Tongue (tissue), 2 donors: ENCODE results near the gene LTBP2. TPM values are rescaled to one million over a fixed set of nuclear protein-coding genes. Genes with fewer than 3 reads are reported as not detected.

ENCODE experiments used
- DNase-seq: peaks from one replicate; pipeline ENCODE4 v3.0.0-alpha.2; 2015
- total RNA-seq: library from RNA; depleted of rRNA; stranded (reverse); fragments of >200 nt; gene quantifications from one replicate; pipeline ENCODE4 v1.2.3, GENCODE V29; 2014

The LTBP2 gene
- total RNA-seq, 1 donor from 2014 or later = 29.1 TPM

DNA sequence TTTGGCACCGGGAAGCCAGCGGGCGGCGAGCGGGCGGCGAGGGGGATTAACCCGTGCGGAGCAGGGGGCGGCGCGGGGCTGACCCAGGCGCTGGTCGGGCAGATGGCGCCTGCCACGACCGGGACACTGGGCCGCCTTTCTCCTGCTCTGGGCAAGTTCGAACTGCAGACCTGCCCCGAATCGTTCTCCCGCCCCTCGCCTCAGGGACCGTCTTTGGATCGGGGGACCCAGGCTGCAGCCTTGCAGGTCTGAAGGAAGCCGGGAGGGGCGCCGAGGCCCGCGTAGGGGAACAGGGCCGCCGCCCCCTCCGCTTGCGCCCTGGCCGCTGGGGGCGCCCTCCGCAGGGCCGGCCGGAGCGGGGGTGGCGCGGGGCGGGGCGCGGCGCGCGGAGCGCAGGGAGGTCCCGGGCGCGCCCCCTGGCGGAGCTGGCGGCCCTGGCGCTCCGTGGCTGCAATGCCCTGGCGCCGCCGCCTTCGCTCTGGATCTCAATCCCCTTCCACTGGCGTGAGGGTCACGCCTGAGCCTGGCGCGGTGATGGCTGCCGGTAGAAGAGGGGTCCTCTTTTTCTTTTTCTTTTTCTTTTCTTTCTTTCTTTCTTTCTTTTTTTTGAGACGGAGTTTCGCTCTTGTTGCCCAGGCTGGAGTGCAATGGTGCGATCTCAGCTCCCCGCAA lies 449 bp upstream of the LTBP2 start:
- peak; percentile 89 for DNase-seq

DNA sequence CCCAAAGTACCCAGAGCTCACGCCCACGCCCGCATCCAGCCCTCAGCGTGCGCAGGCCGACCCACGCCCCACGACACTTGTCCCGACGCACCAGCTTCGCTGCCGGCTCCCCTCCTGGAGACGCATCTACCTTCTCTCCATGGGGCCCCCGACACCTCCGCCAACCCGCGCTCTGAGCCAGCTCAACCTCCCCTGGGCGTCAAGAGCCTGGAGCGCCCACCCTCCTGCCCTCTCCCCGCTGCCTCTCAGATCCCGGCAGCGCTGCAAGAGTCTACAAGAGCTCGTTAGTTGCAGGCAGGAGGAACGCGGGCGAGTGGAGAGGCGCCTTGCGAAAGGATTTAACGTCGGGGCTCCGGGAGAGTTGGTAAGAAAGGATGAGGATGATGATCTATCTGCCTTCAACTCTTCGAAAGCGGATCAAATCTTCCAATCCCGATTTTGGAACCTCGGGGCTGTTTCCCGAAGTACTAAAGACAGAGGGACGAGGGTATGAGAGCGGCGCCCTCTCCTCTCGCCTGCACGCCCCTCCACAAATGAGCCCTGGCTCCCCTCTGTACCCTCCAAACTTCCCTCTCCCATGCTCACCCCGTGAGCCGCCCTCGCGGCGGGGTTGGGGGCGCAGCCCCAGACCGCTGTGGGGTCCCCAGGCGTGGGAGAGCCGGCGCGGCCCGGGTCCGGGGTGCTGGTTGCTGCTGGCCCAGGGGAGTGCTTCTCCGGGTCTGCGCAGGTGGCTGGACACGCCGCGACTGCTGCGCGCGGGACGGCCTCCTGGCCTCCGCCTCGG lies 979 bp downstream of the LTBP2 start:
- peak; percentile 32 for DNase-seq

DNA sequence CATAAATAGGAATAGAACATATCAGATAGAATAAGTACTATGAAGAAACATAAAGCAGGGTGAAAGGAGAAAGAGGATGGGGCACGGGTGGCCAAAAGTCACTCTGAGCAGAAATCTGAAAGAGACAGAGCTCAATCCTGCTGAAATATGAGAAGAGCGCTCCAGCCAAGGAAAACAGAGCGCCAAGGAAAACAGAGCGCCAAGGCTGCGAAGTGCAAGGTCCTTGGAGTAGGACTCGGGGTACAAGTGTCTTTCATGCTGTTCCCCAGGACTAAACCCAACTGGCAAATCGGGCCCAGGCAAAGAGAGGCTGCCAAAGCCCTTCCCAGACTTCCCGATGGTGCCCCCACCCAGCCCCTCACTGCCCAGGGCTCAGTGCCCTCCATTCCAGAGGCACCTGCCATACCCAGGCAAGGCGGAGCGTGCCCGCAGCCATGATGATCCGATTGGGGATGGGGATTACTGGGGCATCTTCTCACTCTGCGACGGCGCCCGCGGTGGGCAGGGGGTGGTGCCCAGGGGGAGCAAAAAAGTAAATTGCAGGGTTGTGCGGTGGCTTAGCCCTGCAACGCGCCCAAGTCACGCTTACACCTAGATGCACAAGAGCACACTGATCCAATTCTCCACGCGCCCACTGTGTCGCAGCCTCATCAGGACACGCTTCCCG lies 1.7 kb downstream of the LTBP2 start:
- no peak for DNase-seq

DNA sequence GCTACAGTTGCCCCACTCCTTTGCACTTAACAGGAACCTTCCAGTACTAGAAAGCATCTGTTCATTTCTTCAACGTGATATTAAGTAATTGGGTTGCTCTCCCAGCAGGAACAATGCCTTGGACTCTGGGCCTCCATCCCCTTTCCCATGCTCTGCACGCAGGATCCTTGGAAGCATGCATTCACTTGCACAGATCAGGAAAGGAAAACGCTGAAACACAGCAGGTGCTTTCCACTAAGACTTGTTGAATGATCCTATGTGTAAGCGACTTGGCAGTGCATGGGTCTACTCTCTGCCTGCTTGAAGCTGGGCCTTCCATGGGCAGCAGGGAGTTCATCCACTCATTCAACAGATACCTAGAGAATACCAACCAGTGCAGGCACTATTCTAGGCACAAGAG lies 2.3 kb downstream of the LTBP2 start:
- peak; percentile 86 for DNase-seq

DNA sequence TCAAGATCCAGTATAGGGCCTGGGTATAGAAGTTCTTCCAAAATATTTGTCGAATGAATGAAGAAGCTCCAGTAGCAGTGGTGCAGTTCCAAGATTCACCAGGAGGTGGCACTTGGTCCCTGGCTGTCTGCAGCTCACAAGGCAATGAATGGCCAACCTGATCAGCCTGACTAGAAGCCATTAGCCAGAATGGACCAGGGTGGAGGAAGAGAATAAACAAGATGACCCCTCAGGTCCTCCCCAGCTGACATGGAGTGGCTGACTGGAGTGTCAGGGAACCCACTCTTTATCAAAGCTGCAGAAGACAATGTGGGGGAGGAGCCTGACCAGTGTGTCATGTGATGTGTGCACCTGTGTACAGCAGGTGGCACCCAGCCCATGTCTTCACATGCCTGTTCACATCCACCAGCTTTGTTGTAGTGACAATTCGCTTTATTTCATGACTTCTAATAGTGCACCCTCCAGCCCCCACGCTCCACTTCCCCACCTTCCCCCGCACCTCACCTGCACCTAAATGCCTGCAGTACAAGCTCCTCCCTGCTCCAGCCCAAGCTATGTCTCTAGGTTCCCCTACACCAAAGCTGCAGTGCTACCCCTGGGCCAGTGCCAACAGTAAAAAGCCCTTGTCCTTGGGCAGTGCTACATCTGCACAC lies 3.0 kb downstream of the LTBP2 start:
- DNase-seq = peak; percentile 92

DNA sequence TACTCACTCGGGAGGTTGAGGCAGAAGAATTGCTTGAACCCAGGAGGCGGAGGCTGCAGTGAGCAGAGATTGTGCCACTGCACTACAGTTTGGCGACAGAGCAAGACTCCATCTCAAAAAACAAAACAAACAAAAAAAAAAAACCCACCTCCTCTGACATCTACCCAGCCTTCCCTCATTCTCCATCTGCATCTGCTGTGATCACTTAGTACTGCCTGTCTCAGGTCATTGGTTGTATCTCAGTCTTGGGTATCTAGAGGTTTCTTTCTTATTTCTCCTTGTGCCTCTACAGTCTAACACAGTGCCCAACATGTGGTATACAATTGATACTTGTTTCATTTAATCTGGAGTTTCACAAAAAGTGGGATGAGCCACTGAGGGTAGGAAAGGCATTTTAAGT lies 5.3 kb downstream of the LTBP2 start:
- no peak for DNase-seq

DNA sequence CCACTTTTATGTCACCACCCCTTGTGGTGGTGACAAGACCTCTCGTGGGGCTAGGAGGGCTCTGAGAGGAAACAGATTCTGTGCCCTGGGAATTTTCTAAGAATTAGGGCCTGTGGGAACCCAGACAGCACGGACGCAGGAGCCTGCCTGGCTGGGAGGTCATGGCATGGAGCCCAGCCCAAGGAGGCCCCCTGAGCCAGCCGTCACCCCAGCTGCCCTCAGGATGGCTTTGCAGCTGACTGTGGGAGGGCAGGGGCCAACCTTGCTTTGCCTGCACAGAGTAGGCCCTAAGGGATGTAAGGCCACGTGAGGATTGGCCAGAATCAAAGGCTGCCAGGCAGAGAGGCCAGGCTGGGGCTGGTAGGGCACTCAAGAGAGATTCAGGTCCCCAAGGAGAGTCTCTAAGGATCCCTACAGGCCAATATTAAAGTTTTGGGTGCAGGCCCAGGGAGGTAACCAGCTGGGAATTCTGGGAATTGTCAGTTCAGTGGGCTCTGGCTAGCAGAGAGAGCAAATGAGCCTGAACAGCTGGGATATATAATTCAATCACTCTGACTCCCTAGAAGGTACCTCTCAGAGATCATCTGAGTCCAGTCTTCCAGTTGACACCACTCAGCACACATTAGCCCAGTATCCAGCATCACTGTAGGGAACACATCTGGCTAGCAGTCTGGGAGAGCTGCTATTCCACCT lies 6.4 kb downstream of the LTBP2 start:
- no peak for DNase-seq

DNA sequence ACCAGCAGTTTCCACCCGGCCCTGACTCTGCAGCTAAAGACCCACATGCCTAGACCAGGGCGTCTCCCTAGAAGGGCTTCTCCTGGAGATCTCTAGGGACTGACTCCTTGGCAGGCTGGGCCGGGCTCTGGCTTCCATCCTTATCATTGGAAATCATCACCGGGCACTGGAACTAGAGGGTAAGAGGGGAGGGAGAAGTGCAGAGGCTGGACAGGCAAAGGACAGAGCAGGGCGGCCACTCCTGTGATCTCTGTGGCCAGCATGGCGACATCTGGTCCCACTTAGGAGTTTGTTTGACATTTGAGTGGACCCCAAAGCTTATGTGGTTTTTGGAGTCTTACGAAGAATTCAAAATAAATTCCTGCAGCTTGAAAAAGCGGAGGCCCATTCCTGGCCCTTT lies 7.1 kb downstream of the LTBP2 start:
- no peak for DNase-seq

DNA sequence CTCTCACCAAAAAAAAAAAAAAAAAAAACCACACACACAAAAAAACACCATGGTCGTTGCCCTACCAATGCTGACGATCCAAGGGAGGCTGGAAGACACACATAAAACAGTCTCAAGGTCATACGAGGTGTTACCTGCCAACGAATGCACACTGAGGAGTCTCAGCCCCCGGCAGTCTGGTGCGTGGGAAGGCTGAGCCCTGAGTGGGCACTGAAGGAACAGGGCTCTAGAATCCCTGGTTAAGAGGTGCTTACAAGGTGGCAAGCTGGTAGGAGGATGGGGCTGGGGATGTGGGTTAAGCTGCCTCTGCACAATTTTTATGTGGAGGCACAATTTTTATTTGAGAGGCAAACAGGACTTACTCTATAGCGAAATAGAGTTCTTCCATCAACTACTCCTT lies 7.9 kb downstream of the LTBP2 start:
- no peak for DNase-seq

DNA sequence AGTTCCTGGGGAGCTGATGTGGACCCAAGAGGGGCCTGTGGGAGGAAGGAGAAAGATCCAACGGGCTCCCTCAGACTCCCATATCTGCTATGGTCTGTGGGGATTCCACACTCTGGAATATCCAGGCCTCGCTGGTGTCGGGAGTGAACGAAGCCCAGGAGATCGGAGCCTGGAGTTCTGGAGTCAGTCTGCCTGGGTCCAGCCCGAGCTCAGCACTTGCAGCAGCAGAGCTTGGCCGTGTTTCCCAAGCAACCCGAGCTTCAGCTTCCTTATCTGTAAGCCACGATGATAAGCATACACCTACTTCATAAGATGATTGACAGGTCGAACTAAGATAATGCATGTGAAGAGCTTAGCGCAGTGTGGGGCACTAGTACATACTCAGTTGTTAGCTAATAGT lies 10.1 kb downstream of the LTBP2 start:
- no peak for DNase-seq

DNA sequence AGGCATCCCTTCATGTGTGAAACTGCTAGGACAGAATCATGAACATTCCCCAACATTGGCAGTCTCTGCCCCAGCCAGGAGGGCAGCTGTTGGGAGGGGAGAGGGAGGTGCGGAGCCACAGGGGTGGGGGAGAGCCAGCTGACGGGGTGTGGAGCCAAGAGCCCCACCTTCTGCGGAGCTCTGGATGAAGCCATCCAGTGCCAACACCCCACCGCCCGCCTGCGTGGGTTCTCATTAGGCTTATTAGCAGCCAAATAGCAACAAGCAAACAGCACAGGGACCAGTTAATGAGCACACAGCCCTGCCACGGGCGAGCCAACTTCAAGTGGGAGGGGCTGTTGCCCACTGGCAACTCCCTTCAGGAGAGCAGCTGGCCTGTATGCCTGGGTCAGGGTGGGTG lies 12.1 kb downstream of the LTBP2 start:
- DNase-seq = peak; percentile 93

DNA sequence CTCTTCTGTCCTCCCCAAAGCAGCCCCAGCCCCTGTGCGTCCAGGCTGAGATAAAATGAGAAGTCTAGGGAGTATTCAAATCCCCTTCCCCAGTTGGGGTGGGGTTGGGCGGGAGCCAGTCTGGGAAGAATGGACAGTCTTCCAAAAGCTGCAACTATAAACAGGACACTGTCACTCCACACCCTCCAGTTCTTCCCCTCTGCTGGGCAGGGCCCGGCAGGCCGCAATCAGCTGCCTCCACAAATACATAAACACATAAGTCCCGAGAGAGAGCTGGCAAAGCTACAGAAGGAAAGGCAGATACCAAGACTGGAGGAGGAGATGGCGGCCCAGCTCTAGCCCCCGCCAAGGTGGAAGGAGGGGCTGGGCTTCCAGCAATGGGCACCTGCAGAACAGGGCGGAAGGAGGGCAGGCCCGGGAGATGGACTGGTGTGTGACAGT lies 12.7 kb downstream of the LTBP2 start:
- peak; percentile 93 for DNase-seq

DNA sequence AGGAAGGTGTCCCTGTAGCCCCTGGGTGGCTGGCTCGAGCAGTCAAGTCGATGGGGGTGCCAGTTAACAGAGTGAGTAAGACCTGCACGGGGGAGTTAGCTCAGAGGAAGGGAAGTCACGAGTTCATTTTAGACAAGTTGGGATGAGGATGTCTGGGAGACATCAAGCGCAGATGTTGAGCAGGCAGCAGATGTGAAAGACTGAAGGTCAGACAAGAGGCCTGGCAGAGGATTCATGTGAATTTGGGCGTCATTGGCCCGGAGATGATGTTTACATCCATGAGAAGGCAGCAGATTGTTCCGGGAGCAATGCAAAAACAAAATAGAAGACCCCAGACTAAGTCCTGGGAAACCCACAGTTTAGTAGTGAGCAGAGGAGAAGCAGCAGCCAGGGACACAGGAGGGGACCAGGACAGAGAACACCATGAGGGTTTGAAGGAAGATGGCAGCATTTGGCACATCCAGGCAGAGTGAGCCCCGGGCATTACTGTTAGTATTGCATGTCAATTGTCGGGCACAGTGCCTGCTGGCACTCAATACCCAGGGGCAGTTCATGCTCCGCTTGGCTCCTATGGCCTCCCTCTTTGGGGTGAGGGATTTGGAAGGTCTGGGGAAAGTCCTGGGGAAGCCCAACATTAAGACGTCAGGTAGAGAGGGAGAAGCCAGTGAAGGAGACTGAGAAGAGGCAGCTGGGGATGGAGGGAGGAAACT lies 15.1 kb downstream of the LTBP2 start:
- DNase-seq = peak; percentile 89

DNA sequence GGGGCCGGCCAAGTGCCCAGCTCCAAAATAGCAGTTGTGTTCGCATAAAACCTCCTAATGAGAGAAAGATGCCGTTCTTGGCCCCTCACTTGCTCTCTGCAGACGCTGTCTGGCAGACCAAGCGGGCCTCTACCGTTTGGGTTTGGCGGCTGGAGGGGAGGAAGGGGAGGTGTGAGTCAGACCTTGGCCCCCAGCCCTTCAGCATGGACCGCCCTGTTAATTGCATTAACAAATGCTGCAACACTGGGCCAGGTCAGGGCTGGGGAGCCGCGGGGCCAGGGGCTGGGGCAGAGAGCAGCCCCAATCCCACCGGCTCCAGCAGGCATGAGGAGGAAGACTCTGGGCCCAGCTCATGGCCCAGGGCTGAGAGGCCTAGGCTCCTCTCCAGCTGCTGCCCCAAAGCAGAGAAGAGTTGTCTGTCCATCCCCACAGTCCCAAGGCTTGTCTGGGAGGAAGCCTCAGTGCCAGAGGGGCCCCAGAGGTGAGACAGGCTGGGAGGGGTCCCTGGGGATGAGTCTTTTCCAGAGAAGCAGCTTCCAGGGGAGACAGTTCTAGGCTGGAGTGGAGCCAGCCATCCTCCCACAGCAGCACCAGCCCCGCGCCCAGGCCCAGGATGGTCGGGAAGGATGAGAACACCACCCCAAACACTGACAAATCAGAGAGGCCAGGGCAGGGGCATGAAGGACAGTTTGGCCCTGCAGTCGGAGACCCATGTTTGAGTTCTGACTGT lies 16.9 kb downstream of the LTBP2 start:
- DNase-seq = peak; percentile 93

DNA sequence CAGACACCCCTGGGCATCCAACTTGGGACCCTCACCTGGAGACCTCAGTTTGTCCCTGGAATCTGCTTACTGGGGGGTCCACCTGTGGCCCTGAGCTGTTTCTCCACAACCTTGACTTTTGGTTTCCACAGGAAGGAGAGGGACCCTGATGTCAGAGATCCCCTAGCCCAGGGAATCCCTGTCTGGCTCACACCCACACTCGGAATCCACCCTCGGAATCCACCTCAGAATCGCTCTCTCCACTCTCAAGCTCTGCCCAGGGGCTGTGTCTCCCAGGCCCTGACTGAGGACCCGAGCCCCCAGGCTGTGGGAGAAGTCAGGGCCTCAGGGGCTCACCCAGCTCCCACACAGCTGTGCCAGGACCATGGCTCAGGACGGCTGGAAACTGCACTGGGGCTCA lies 17.4 kb downstream of the LTBP2 start:
- DNase-seq = no peak

DNA sequence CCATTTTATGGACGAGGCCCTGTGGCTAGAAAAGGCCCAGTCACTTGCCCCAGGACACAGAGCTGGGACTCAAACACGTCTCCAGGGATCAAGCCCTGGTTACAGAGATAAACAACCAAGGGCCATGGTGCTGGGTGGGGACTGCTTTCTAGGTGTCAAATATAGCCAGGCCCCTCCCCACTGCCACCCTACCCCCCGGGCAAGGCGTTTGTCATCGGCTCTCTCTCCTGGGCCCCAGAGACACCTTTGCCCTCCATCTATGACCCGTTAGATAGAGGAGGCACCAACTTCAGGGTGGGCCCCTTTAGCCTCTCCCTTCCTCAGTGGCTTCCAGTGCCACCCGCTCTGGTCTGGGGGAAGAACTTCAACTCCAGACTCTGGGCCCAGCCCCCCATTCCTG lies 18.0 kb downstream of the LTBP2 start:
- DNase-seq = no peak

DNA sequence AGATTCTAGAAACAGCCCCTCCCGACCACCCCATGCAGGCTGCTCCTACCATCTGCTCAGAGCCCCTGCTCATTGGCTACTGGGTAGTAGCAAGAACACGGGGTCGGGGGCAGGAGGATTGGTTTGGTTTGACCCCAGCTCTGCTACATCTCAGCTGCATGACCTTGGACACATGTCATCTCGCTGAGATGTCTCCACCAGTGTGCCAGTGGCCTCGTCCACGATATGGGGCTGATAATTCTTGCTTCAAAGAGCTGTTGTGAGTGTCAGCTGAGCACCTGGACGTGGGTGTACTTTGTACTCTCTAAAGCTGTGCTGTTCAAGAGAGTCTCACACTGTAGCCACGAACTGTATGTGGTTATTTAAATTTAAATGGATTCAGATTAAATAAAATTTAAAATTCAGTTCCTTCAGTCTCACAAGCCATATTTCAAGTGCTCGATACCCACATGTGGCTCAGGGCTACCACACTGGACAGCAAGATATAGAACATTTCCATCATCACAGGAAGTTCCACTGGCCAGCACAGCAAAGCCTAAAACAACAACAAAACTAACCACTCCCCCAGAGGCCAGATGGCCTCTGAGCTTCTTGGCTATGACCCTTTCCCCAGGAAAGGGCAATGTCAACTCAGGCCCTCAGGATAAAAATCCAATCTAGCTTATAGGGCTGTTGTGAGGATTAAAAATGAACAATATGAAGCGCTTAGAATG lies 18.6 kb downstream of the LTBP2 start:
- DNase-seq = no peak

DNA sequence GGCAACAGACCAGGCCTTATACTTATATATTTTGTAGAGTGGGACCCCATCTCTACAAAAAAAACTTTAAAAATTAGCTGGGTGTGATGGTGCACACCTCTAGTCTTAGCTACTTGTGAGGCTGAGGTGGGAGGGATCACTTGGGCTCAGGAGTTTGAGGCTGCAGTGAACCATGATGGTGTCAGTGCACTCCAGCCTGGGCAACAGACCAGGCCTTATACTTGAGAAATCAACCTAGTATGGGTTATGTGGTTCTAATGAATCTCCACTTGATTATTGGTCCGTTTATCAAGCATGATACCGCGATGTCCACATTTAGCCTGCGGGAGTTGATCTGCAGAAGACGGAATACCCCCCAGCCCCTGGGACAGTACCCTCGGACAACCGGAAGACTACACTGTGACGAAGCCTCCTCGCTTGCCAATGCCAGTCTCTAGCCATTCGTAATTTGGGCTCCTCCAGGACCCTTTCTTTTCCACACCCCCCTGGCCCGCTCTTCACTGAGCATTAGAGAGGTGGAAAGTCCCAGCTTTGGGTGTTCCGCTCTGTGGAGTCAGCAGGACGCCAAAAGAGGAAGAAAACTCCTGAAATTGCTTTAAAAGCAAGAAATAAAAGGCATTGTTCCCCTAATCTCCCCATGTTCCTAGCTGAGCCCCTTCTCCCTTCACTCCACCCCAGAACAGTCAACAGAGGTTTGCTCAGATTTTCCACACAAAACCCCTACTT lies 19.4 kb downstream of the LTBP2 start:
- DNase-seq = no peak

DNA sequence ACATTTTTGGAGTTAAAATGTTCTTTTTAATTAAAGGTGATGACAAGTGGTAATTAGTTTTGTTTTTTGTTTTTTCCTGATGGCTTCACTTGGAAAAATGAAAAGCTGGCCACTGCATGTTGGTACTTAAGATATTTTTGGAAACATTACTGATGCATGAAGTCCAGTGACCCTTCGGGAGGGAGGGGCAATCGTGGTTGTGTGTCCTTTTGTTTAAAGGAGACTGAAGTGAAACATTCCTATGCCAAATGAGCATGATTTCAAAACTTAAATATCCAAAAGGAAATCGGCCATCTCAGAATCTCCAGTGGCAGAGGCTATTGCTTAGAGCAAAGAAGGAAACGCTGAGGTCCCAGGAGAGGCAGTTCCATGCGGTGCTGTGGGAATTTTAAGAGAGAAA lies 20.1 kb downstream of the LTBP2 start:
- DNase-seq = no peak

DNA sequence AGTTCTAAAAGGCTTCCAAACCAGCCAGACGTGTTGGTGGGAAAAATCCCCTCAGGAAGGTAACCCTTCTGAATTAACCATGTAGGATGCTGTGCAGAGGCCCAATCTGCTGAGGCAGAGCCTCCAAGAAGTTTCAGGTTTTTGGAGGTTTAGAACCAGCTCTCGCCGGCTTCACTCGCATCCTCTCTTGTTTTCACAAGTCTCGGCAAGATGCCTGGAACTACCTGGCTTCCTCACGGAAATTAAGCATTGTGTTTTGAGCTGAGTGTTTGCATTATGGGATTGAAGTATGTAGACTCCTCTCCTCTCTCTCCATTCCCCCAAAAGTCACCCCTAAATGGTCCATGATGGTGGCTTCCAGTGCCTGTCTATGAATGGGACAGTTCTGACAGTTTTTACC lies 20.6 kb downstream of the LTBP2 start:
- no peak for DNase-seq
